ENCODE measurements around the gene GTSE1. TPM values are rescaled to one million over a fixed set of nuclear protein-coding genes. Genes with fewer than 3 reads are reported as not detected.

The GTSE1 gene
- total and polyA plus RNA-seq, 2 of the 13 experiments (the other 11 are each of a cell fraction or from before 2014, with no cell fraction given), result 10.7 to 13.5 TPM

DNA sequence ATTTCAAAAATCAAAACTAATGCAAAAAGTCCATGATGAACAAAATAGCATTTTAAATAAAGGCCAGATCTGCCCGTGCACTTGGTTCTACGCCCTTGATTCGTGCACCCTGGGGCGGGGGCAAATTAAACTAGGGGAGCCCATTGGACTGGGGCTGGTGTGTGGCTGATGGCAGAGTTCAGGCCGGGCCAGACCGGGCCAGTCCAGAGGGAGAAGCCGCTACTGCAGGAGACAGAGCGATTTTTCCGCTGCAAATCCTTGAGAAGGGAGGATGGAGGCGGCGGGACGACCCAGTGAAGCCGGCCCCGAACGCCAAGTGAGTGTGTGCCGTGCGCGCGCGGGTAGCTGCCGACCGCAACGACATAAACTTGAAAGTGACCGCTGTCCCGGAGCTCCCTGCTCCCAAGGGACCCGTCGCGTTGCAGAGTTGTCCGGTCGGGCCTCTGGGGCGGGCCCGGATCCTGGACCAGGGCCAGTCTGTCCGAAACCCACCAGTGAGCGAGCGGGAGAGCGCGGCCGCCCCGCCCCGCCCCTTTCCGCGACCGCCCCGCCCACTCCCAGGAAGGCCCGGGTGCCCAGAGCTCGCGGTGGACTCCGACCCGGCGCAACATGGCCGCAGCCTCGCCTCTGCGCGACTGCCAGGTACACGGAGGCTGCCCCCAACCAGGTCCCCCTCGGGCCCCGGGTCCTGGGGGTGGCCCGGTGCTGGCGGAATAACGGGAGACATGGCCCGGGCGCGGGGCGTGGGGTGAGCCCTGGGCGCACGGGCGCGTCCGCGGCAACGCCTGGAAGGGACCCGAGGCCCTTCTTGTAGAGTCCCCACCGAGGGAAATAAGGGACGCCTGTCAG lies 29.0 kb upstream of the GTSE1 start, which contains the start of gene TTC38 (continued):
- TF ChIP-seq TRIM24 (CRISPR knock-in tag; IDR thresholded peaks at IDR 0.05), result no peak
- TF ChIP-seq ZNF256 (CRISPR knock-in tag; conservative IDR thresholded peaks at IDR 0.05), result no peak
- TF ChIP-seq, protein P1, sequence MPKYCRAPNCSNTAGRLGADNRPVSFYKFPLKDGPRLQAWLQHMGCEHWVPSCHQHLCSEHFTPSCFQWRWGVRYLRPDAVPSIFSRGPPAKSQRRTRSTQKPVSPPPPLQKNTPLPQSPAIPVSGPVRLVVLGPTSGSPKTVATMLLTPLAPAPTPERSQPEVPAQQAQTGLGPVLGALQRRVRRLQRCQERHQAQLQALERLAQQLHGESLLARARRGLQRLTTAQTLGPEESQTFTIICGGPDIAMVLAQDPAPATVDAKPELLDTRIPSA (CRISPR knock-in tag; IDR thresholded peaks at IDR 0.05; ENCODE audit: borderline replicate concordance), result no peak
- TF ChIP-seq, protein P2, sequence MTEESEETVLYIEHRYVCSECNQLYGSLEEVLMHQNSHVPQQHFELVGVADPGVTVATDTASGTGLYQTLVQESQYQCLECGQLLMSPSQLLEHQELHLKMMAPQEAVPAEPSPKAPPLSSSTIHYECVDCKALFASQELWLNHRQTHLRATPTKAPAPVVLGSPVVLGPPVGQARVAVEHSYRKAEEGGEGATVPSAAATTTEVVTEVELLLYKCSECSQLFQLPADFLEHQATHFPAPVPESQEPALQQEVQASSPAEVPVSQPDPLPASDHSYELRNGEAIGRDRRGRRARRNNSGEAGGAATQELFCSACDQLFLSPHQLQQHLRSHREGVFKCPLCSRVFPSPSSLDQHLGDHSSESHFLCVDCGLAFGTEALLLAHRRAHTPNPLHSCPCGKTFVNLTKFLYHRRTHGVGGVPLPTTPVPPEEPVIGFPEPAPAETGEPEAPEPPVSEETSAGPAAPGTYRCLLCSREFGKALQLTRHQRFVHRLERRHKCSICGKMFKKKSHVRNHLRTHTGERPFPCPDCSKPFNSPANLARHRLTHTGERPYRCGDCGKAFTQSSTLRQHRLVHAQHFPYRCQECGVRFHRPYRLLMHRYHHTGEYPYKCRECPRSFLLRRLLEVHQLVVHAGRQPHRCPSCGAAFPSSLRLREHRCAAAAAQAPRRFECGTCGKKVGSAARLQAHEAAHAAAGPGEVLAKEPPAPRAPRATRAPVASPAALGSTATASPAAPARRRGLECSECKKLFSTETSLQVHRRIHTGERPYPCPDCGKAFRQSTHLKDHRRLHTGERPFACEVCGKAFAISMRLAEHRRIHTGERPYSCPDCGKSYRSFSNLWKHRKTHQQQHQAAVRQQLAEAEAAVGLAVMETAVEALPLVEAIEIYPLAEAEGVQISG (CRISPR knock-in tag; IDR thresholded peaks at IDR 0.05), result peak; percentile 51; the same call in 1 of the 2 replicates
- no peak for TF ChIP-seq ZNF30 (CRISPR knock-in tag; IDR thresholded peaks at IDR 0.05)
- TF ChIP-seq, protein P3, sequence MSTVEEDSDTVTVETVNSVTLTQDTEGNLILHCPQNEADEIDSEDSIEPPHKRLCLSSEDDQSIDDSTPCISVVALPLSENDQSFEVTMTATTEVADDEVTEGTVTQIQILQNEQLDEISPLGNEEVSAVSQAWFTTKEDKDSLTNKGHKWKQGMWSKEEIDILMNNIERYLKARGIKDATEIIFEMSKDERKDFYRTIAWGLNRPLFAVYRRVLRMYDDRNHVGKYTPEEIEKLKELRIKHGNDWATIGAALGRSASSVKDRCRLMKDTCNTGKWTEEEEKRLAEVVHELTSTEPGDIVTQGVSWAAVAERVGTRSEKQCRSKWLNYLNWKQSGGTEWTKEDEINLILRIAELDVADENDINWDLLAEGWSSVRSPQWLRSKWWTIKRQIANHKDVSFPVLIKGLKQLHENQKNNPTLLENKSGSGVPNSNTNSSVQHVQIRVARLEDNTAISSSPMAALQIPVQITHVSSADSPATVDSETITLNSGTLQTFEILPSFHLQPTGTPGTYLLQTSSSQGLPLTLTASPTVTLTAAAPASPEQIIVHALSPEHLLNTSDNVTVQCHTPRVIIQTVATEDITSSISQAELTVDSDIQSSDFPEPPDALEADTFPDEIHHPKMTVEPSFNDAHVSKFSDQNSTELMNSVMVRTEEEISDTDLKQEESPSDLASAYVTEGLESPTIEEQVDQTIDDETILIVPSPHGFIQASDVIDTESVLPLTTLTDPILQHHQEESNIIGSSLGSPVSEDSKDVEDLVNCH (CRISPR knock-in tag; IDR thresholded peaks at IDR 0.05), result no peak
- no peak for TF ChIP-seq U2AF2 (IDR thresholded peaks at IDR 0.05; ENCODE audit: low read depth, low read length)
- TF ChIP-seq ZKSCAN8 (CRISPR knock-in tag; IDR thresholded peaks at IDR 0.05; ENCODE audit: borderline replicate concordance), result 0 out of 2 replicates have a peak, but pooled peaks have one; percentile 13
- TF ChIP-seq ZNF780A (CRISPR knock-in tag; IDR thresholded peaks at IDR 0.05), result no peak
- no peak for TF ChIP-seq HDAC6 (IDR thresholded peaks at IDR 0.05; ENCODE audit: low read depth, low read length)
- peak; percentile 81 for TF ChIP-seq POLR2AphosphoS5 (IDR thresholded peaks at IDR 0.05; ENCODE audit: low read depth, low read length)
- peak; percentile 70 for TF ChIP-seq HNF4A (CRISPR knock-in tag; IDR thresholded peaks at IDR 0.05)
- TF ChIP-seq, protein P4, sequence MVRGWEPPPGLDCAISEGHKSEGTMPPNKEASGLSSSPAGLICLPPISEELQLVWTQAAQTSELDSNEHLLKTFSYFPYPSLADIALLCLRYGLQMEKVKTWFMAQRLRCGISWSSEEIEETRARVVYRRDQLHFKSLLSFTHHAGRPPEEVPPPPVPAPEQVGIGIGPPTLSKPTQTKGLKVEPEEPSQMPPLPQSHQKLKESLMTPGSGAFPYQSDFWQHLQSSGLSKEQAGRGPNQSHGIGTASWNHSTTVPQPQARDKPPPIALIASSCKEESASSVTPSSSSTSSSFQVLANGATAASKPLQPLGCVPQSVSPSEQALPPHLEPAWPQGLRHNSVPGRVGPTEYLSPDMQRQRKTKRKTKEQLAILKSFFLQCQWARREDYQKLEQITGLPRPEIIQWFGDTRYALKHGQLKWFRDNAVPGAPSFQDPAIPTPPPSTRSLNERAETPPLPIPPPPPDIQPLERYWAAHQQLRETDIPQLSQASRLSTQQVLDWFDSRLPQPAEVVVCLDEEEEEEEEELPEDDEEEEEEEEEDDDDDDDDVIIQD (CRISPR knock-in tag; IDR thresholded peaks at IDR 0.05; ENCODE audit: low read depth), result 0 out of 2 replicates have a peak, but pooled peaks have one; percentile 8
- TF ChIP-seq NFATC3 (CRISPR knock-in tag; IDR thresholded peaks at IDR 0.05), result no peak
- TF ChIP-seq ZNF232 (CRISPR knock-in tag; IDR thresholded peaks at IDR 0.05; ENCODE audit: borderline replicate concordance), result no peak
- TF ChIP-seq IRX3 (CRISPR knock-in tag; IDR thresholded peaks at IDR 0.05; ENCODE audit: borderline replicate concordance, low read depth), result no peak; the same call in 1 of the 2 replicates
- peak in 1 of 2 experiments; percentile 69; a peak in 2 of 4 replicates for TF ChIP-seq KLF16 (CRISPR knock-in tag; IDR thresholded peaks at IDR 0.05)
- no peak for TF ChIP-seq ZNF672 (CRISPR knock-in tag; IDR thresholded peaks at IDR 0.05)
- TF ChIP-seq, protein P5, sequence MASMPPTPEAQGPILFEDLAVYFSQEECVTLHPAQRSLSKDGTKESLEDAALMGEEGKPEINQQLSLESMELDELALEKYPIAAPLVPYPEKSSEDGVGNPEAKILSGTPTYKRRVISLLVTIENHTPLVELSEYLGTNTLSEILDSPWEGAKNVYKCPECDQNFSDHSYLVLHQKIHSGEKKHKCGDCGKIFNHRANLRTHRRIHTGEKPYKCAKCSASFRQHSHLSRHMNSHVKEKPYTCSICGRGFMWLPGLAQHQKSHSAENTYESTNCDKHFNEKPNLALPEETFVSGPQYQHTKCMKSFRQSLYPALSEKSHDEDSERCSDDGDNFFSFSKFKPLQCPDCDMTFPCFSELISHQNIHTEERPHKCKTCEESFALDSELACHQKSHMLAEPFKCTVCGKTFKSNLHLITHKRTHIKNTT (CRISPR knock-in tag; IDR thresholded peaks at IDR 0.05), result no peak

Measured in HepG2 (cell line).